ENCODE data around the gene HPGD. TPM values are rescaled to one million over a fixed set of nuclear protein-coding genes. Genes with fewer than 3 reads are reported as not detected.

The HPGD gene
- total and polyA plus RNA-seq, 2 of the 4 experiments (the other 2 are of a cell fraction): not detected

- in situ Hi-C loops (cut with MboI; ENCODE audit: low sequenced_read_pairs): no loop called here
- ATAC-seq (ENCODE audit: low read depth) (no peak), DNase-seq (no peak)
- H3K27me3 ChIP-seq (ENCODE audit: control insufficient read depth, insufficient read depth, low read length): peaks cover 1% of the 10 kb centered on the region; the same call in 1 of the 2 replicates
- no peak overlapping the region for H2AFZ ChIP-seq (replicated peaks; ENCODE audit: low read length, poor library complexity)
- H3K9me3 ChIP-seq (ENCODE audit: control insufficient read depth, insufficient read depth, low read length): no peaks in the 10 kb centered on the region
- intact Hi-C loops (cut with micrococcal nuclease): loop anchor here (10.0 kb wide), 1 partner anchor 1383 kb away; no protein-coding TSS in a partner anchor
- H3K14ac ChIP-seq (replicated peaks; ENCODE audit: low read depth, low read length): no peak overlapping the region
- no peaks in the 10 kb centered on the region for H3K9me1 ChIP-seq (ENCODE audit: insufficient read depth, low read length)
- H2AK5ac ChIP-seq (ENCODE audit: low read depth, low read length): no peak overlapping the region
- no peaks in the 10 kb centered on the region for H3K4me1 ChIP-seq (ENCODE audit: control insufficient read depth, insufficient read depth, low read length)
- no CpG with 5 or more reads among the region's 1 CpG for WGBS, 2 experiments (ENCODE audit: extremely low coverage in 2 of 2, insufficient read length in 1 of 2)
- H2BK120ac ChIP-seq (ENCODE audit: low read depth, low read length): no peak overlapping the region
- no peak overlapping the region for H3K18ac ChIP-seq (ENCODE audit: low read depth, low read length)
- no TSS peak for BruUV-seq (replicated peaks)
- H4K91ac ChIP-seq (ENCODE audit: insufficient read depth, low read depth, low read length): no peak overlapping the region
- H4K20me1 ChIP-seq (ENCODE audit: insufficient read depth, low read length): no peaks in the 10 kb centered on the region
- H4K8ac ChIP-seq (ENCODE audit: low read depth in 2 of 2, low read length in 2 of 2): no peak overlapping the region
- H3K56ac ChIP-seq (ENCODE audit: extremely low read depth, insufficient read depth, low read length): no peak overlapping the region
- H4K5ac ChIP-seq (ENCODE audit: low read depth, low read length): no peak overlapping the region
- no peak overlapping the region for H3K4ac ChIP-seq (ENCODE audit: low read depth, low read length)
- dilution Hi-C loops (cut with HindIII; ENCODE audit: low sequenced_read_pairs, unreplicated experiment): no loop called here
- H2BK15ac ChIP-seq (ENCODE audit: low read depth, low read length): no peak overlapping the region
- no peaks in the 10 kb centered on the region for H3K79me1 ChIP-seq (ENCODE audit: low read depth in 1 of 2, low read length in 2 of 2)
- no peak overlapping the region for H3K4me2 ChIP-seq (ENCODE audit: low read depth, low read length)
- H3K9ac ChIP-seq (ENCODE audit: low read depth, low read length): no peak overlapping the region
- POLR2A ChIA-PET (ENCODE audit: unreplicated experiment): no interaction called here
- no peaks in the 10 kb centered on the region for H3K36me3 ChIP-seq (ENCODE audit: control insufficient read depth, insufficient read depth, low read length)
- CTCF ChIA-PET: no interaction called here
- H2BK20ac ChIP-seq (ENCODE audit: low read depth, low read length): no peak overlapping the region
- H3K4me3 ChIP-seq (ENCODE audit: insufficient read depth, low read depth, low read length): no peak overlapping the region
- H3K23ac ChIP-seq (ENCODE audit: low read depth, low read length): no peak overlapping the region
- H3K27ac ChIP-seq (ENCODE audit: insufficient read depth, low read length): no peak overlapping the region
- H2BK5ac ChIP-seq (ENCODE audit: low read depth, low read length, poor library complexity, severe bottlenecking): no peak overlapping the region
- no peak for TF ChIP-seq MXI1 (IDR thresholded peaks at IDR 0.05; ENCODE audit: borderline replicate concordance, low read depth, low read length)
- TF ChIP-seq CEBPB (IDR thresholded peaks at IDR 0.05; ENCODE audit: low read depth, low read length): peak; percentile 46; the same call in 1 of the 2 replicates
- no peak overlapping the region for H2AK9ac ChIP-seq (replicated peaks; ENCODE audit: low read depth, low read length, poor library complexity)
Observed at GRCh38 chr4:174528226-174528625, 5.9 kb upstream of the HPGD start.
